ENCODE data around the gene ICAM2. TPM values are rescaled to one million over a fixed set of nuclear protein-coding genes. Genes with fewer than 3 reads are reported as not detected.

Gene ICAM2
- polyA plus RNA-seq, 4 donors: 4.5 to 40.1 (median 12.4) TPM

DNA sequence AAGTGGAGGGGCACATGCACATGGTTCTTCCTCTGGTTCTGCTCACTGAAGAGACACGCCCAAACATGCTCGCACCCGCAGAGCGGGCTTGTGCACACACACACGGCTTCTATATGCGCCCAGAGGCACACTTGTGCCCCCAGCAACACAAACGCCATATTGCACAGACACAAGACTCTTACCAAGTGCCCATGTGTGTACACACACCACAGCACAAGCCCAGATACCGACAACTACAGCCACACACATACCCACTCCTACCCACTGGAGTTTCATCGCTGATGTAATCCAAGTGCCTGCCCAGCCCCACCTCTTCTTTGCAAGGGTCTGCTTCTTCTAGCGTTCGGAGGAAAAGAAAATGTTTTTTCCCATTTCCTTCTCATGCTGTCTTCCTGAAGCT, 28.8 kb downstream of the ICAM2 start:
- H3K4me3 ChIP-seq (ENCODE audit: low read depth in 1 of 3, low read length in 3 of 3): no peak overlapping the region
- peaks cover 0 to 14% (median 0%) of the 10 kb centered on the region in 3 donors for H3K4me1 ChIP-seq (ENCODE audit: control insufficient read depth in 3 of 3, insufficient read depth in 2 of 3, low read depth in 1 of 3, low read length in 2 of 3)
- DNase-seq (no peak), FAIRE-seq (no peak)
- no peaks in the 10 kb centered on the region for H3K36me3 ChIP-seq (ENCODE audit: control insufficient read depth in 3 of 3, insufficient read depth in 2 of 3, low read depth in 1 of 3, low read length in 3 of 3)
- WGBS, 3 donors: 76 to 87% (median 85%) methylated on average over 11 of the region's 11 CpGs
- H3K27ac ChIP-seq (ENCODE audit: low read depth in 1 of 3, low read length in 2 of 3): no peak overlapping the region
- H3K27me3 ChIP-seq (ENCODE audit: control insufficient read depth in 3 of 3, insufficient read depth in 3 of 3, low read length in 3 of 3): peaks cover 0 to 23% (median 0%) of the 10 kb centered on the region in 3 donors
- no peaks in the 10 kb centered on the region for H3K9me3 ChIP-seq (ENCODE audit: control insufficient read depth in 2 of 2, insufficient read depth in 1 of 2, low read depth in 1 of 2, low read length in 1 of 2)

DNA sequence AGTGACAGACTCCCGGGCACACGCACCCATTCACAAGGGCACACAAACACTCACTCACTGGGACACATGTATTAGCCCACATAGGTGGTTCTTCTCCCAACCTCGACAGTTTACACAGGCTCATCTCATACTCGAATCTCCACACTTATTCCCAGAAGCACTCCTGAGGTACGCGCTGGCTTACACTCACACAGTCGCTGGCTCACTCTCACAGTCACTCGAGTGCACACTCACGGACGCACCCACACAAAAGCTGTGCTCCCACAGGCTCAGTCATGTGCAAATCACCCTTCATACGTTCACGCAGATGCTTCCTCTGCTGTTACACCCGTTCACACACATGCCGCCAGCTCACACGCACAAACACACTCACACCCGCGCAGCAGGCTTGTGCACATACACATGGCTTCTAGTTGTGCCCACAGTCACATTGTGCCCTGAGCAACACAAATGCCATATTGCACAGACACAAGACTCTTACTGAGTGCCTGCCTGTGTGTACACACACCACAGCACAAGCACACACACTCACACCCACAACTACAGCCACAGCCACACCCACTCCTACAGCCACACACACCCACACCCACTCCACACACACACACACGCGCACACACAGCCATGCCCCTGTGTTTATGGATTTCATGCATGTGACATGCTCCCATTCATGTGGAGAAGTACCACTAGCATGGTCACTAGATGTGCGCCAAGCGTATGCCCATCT, 30.6 kb downstream of the ICAM2 start:
- H3K27me3 ChIP-seq (ENCODE audit: control insufficient read depth in 3 of 3, insufficient read depth in 3 of 3, low read length in 3 of 3): peaks cover 0 to 21% (median 0%) of the 10 kb centered on the region in 3 donors
- H3K36me3 ChIP-seq (ENCODE audit: control insufficient read depth in 3 of 3, insufficient read depth in 2 of 3, low read depth in 1 of 3, low read length in 3 of 3): no peaks in the 10 kb centered on the region
- WGBS, 3 donors: 83 to 88% (median 84%) methylated on average over 21 of the region's 21 CpGs
- H3K9me3 ChIP-seq (ENCODE audit: control insufficient read depth in 2 of 2, insufficient read depth in 1 of 2, low read depth in 1 of 2, low read length in 1 of 2): peaks cover 0 to 4% of the 10 kb centered on the region in 2 donors
- peaks cover 0 to 14% (median 0%) of the 10 kb centered on the region in 3 donors for H3K4me1 ChIP-seq (ENCODE audit: control insufficient read depth in 3 of 3, insufficient read depth in 2 of 3, low read depth in 1 of 3, low read length in 2 of 3)
- DNase-seq: no peak
- no peak overlapping the region for H3K4me3 ChIP-seq (ENCODE audit: low read depth in 1 of 3, low read length in 3 of 3)
- H3K27ac ChIP-seq (ENCODE audit: low read depth in 1 of 3, low read length in 2 of 3): no peak overlapping the region
- FAIRE-seq: no peak

DNA sequence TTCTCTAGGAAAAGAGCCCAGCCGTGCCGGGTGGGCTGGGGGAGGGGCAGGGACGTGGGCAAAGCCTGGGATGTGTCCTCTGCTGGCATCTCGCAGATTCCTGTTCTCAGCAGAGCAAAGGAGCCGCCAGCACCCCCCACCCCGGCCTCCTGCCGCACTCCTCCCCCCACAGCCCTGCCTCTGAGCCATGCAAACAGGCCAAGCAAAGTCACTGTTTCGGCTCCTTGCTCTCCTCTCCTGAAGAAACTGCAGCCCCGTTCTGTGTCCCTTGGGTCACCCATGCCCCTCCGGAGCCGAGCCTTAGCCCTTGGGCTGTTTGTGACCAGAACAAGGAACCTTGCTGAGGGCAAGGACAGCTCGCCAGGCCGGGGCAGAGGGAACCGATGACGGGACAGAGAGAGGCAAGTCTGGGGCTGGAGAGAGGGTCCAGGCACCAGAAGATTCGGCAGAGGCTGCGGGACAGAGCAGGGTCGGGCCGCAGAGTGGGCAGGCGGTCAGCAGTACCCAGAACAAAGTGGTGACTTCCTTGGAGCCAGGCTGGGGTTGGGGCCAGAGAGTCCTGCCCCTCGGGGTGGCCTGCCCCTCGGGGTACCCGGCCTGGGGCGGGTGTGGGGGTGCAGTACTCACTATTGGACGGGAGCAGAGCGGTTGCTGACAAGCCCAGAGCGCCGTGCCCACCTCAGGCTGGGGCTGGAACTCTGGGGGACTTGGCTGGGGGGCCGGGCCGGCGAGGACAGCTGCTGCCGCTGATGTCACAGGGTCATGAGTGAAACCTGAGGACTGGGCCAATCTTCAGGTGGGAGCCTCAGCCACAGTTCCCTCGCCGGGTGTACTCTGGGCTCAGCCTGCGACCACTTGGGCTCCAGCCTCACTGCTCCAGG, 31.5 kb downstream of the ICAM2 start:
- no peak overlapping the region for H3K27ac ChIP-seq (ENCODE audit: low read depth in 1 of 3, low read length in 2 of 3)
- H3K27me3 ChIP-seq (ENCODE audit: control insufficient read depth in 3 of 3, insufficient read depth in 3 of 3, low read length in 3 of 3): peaks cover 0 to 21% (median 0%) of the 10 kb centered on the region in 3 donors
- H3K4me1 ChIP-seq (ENCODE audit: control insufficient read depth in 3 of 3, insufficient read depth in 2 of 3, low read depth in 1 of 3, low read length in 2 of 3): peaks cover 0 to 14% (median 0%) of the 10 kb centered on the region in 3 donors
- no peak overlapping the region for H3K4me3 ChIP-seq (ENCODE audit: low read depth in 1 of 3, low read length in 3 of 3)
- FAIRE-seq: no peak
- WGBS, 3 donors: 51 to 64% (median 61%) methylated on average over 32 to 35 of the region's 35 CpGs
- no peak for DNase-seq
- no peaks in the 10 kb centered on the region for H3K36me3 ChIP-seq (ENCODE audit: control insufficient read depth in 3 of 3, insufficient read depth in 2 of 3, low read depth in 1 of 3, low read length in 3 of 3)
- peaks cover 0 to 4% of the 10 kb centered on the region in 2 donors for H3K9me3 ChIP-seq (ENCODE audit: control insufficient read depth in 2 of 2, insufficient read depth in 1 of 2, low read depth in 1 of 2, low read length in 1 of 2)

DNA sequence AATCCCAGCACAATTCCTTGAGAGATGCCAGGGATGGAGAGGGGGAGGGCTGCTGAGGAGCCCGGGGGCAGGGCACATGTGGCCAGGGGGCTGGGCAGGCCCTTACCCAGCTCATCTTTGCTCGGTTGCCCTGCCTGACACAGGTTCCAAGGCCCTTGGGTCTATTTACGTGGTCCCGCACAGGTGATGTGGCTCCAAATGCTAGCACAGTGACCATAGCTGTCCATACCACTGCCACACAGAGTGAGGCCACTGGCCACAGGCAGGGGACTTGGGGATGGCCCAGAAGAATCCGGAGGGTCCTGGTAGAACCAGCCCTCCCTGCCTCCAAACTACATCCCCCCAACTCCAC, 32.3 kb downstream of the ICAM2 start:
- DNase-seq (no peak), FAIRE-seq (no peak)
- Histone ChIP-seq H3K27ac (ENCODE audit: low read depth in 1 of 3, low read length in 2 of 3) (no peak overlapping the region), H3K36me3 (ENCODE audit: control insufficient read depth in 3 of 3, insufficient read depth in 2 of 3, low read depth in 1 of 3, low read length in 3 of 3) (no peaks in the 10 kb centered on the region), H3K27me3 (ENCODE audit: control insufficient read depth in 3 of 3, insufficient read depth in 3 of 3, low read length in 3 of 3) (peaks cover 0 to 18% (median 0%) of the 10 kb centered on the region in 3 donors), H3K4me1 (ENCODE audit: control insufficient read depth in 3 of 3, insufficient read depth in 2 of 3, low read depth in 1 of 3, low read length in 2 of 3) (peaks cover 0 to 14% (median 0%) of the 10 kb centered on the region in 3 donors), H3K4me3 (ENCODE audit: low read depth in 1 of 3, low read length in 3 of 3) (no peak overlapping the region), H3K9me3 (ENCODE audit: control insufficient read depth in 2 of 2, insufficient read depth in 1 of 2, low read depth in 1 of 2, low read length in 1 of 2) (peaks cover 0 to 4% of the 10 kb centered on the region in 2 donors)
- 74 to 89% (median 85%) methylated on average over 5 of the region's 5 CpGs for WGBS, 3 donors

DNA sequence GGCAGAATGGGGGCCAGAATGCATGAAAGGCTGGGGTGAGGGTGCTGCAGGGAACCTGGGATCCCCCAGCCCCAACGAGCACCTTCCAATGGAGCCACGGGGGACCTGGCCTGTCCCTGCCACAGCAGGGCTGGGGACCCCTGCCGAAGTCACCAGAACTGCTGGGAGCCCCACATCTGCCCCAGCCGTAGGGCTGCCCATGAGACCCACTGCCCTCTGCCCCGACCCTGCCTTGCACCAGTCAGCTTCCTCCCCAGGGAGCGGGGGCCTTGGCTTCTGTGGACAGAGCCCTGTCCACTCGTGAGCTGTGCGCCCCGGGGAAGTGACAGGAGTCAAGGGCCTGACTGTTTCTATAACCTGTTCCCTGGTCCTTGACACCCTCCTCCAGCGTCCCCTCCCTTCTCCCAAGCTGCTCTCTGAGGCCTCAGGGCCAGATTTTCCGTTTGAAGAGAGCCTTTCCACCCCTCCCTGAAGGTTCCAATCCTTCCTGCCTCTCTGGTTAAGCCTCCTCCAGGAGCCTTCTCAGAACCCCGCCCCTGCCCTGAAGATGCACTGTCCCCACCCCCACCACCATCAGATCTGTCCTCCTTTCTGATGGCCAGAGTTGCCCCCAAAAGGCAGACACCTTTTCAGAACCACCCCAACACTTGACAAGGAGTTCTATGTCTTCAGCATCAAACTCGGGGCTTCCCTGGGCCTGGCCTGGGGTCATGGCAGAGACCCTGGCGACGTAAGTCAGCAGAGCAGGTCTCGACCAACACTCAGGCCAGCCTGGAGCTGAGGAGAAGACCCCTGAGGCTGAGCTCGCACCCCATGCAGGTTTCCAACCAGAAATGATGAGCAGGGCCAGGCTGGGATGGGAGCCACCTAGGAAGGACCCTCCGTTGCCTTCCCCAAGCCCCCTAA, 33.0 kb downstream of the ICAM2 start:
- peaks cover 0 to 16% (median 0%) of the 10 kb centered on the region in 3 donors for H3K27me3 ChIP-seq (ENCODE audit: control insufficient read depth in 3 of 3, insufficient read depth in 3 of 3, low read length in 3 of 3)
- no peak overlapping the region for H3K27ac ChIP-seq (ENCODE audit: low read depth in 1 of 3, low read length in 2 of 3)
- 70 to 80% (median 77%) methylated on average over 18 of the region's 18 CpGs for WGBS, 3 donors
- FAIRE-seq (no peak), DNase-seq (no peak)
- H3K9me3 ChIP-seq (ENCODE audit: control insufficient read depth in 2 of 2, insufficient read depth in 1 of 2, low read depth in 1 of 2, low read length in 1 of 2): peaks cover 0 to 4% of the 10 kb centered on the region in 2 donors
- H3K4me3 ChIP-seq (ENCODE audit: low read depth in 1 of 3, low read length in 3 of 3): no peak overlapping the region
- peaks cover 0 to 14% (median 0%) of the 10 kb centered on the region in 3 donors for H3K4me1 ChIP-seq (ENCODE audit: control insufficient read depth in 3 of 3, insufficient read depth in 2 of 3, low read depth in 1 of 3, low read length in 2 of 3)
- H3K36me3 ChIP-seq (ENCODE audit: control insufficient read depth in 3 of 3, insufficient read depth in 2 of 3, low read depth in 1 of 3, low read length in 3 of 3): no peaks in the 10 kb centered on the region

DNA sequence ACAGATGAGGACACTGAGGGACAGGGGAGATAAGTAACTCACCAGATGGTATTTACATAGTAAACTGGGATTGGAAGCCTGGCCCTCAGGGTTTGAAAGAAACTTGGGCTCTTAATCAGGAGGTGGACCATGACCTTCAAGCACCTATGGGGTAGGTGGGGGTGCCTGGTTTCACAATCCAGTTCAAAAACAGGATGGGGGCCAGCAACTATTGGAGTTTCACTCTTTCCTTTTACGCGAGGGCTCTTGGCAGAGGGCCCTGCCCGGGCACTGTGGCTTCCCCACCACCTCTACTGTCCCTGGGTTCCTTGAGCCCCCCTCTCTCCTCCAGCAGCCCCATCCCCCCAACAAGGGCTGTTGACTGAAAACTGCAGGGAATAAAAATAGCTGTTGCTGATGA, 33.6 kb downstream of the ICAM2 start:
- FAIRE-seq (no peak), DNase-seq (no peak)
- H3K4me3 ChIP-seq (ENCODE audit: low read depth in 1 of 3, low read length in 3 of 3): no peak overlapping the region
- peaks cover 0 to 10% (median 0%) of the 10 kb centered on the region in 3 donors for H3K27me3 ChIP-seq (ENCODE audit: control insufficient read depth in 3 of 3, insufficient read depth in 3 of 3, low read length in 3 of 3)
- no peaks in the 10 kb centered on the region for H3K36me3 ChIP-seq (ENCODE audit: control insufficient read depth in 3 of 3, insufficient read depth in 2 of 3, low read depth in 1 of 3, low read length in 3 of 3)
- H3K27ac ChIP-seq (ENCODE audit: low read depth in 1 of 3, low read length in 2 of 3): no peak overlapping the region
- H3K4me1 ChIP-seq (ENCODE audit: control insufficient read depth in 3 of 3, insufficient read depth in 2 of 3, low read depth in 1 of 3, low read length in 2 of 3): peaks cover 0 to 14% (median 0%) of the 10 kb centered on the region in 3 donors
- H3K9me3 ChIP-seq (ENCODE audit: control insufficient read depth in 2 of 2, insufficient read depth in 1 of 2, low read depth in 1 of 2, low read length in 1 of 2): peaks cover 0 to 8% of the 10 kb centered on the region in 2 donors
- WGBS, 3 donors: 20 to 53% (median 22%) methylated on average over 3 of the region's 3 CpGs

DNA sequence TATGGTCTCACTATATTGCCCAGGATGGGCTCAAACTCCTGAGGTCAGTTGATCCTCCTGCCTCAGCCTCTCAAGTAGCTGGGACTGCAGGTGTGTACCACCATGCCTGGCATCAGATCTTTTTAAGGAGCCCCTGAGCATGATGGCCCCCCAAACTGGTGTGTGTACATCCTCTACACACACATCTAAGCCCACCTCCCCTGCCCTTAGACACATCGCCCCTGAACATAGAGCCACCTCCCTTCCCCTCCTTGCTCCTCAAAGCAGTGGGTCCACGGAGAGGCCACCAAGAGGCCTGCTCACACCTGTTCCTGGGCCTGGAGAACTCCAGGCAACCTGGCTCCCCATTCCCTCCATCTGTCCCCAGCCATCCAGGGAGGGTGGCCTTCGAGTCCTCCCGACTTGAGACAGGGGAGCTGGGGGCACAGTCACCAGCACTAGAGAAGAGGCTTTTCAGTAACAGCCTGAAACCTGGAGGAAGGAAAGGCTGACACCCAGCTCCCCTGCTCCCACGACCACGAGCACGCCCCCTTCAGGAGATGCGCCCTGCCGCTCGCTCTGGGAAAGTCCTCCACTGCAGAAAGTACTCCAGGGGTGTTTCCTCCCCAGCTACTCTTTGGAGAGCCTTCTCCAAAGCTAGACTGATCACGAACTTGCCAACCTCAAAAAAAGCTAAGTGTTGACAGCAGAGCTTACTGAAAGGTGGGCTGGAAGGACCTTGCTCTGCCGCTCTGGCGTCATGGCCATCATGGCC, 34.9 kb downstream of the ICAM2 start:
- H3K9me3 ChIP-seq (ENCODE audit: control insufficient read depth in 2 of 2, insufficient read depth in 1 of 2, low read depth in 1 of 2, low read length in 1 of 2): peaks cover 0 to 13% of the 10 kb centered on the region in 2 donors
- FAIRE-seq: no peak
- no peak for DNase-seq
- 80 to 86% (median 81%) methylated on average over 11 to 13 of the region's 13 CpGs for WGBS, 3 donors
- H3K4me3 ChIP-seq (ENCODE audit: low read depth in 1 of 3, low read length in 3 of 3): no peak overlapping the region
- no peaks in the 10 kb centered on the region for H3K36me3 ChIP-seq (ENCODE audit: control insufficient read depth in 3 of 3, insufficient read depth in 2 of 3, low read depth in 1 of 3, low read length in 3 of 3)
- peak overlapping the region in 2 of 3 donors; percentile 17 to 47 for H3K27ac ChIP-seq (ENCODE audit: low read depth in 1 of 3, low read length in 2 of 3)
- H3K27me3 ChIP-seq (ENCODE audit: control insufficient read depth in 3 of 3, insufficient read depth in 3 of 3, low read length in 3 of 3): peaks cover 0 to 3% (median 0%) of the 10 kb centered on the region in 3 donors
- H3K4me1 ChIP-seq (ENCODE audit: control insufficient read depth in 3 of 3, insufficient read depth in 2 of 3, low read depth in 1 of 3, low read length in 2 of 3): peaks cover 0 to 12% (median 0%) of the 10 kb centered on the region in 3 donors
